Measurements from ENCODE around the gene FUT8.

GRCh38 chr14:65723348-65723747 lies 310.8 kb downstream of the FUT8 start:
- TF ChIP-seq CTCF (IDR thresholded peaks at IDR 0.05 in 4 of 5, conservative IDR thresholded peaks at IDR 0.05 in 1 of 5) (no peak), POLR2A (IDR thresholded peaks at IDR 0.05) (no peak)

All from gastrocnemius medialis (tissue), 4 donors.